Panc1 (cell line): ENCODE data around the gene HOXC4.
A peak's percentile ranks its signal among the peaks of the same experiment; 100 is the strongest.

ENCODE experiments used
- CTCF ChIP-seq: fragments of 450-650 bp; IDR thresholded peaks from 2 replicates; pipeline ENCODE4 v1.5.1; 2017; ENCODE audit warnings: mild to moderate bottlenecking
- POLR2AphosphoS5 ChIP-seq: IDR thresholded peaks from 2 replicates; pipeline ENCODE4 v1.6.1; 2012; ENCODE audit warnings: mild to moderate bottlenecking, low read depth, low read length, moderate library complexity
- SIN3A ChIP-seq: IDR thresholded peaks from 2 replicates; pipeline ENCODE4 v1.6.1; 2012; ENCODE audit warnings: low read depth, mild to moderate bottlenecking, low read length, moderate library complexity, borderline replicate concordance; ENCODE audit not compliant: insufficient read depth

GRCh38 chr12:54051874-54052437 is 1.7 kb upstream of the HOXC4 start:
- TF ChIP-seq CTCF (no peak), SIN3A (no peak), POLR2AphosphoS5 (0 out of 2 replicates have a peak, but pooled peaks have one; percentile 42)
